SK-N-SH (cell line): ENCODE measurements around the gene FUT2. TPM values are rescaled to one million over a fixed set of nuclear protein-coding genes. Genes with fewer than 3 reads are reported as not detected.

ENCODE experiments used
- CTCF ChIA-PET: fragments of 300-600, 350-600 bp; formaldehyde crosslinking; extraction: SDS; loops from one replicate; lab custom pipeline; 2021; lab: Yijun Ruan, JAX
- POLR2A ChIA-PET: fragments of 350-600 bp; sonication (Branson Sonifier 250); formaldehyde crosslinking; extraction: SDS; loops from one replicate; lab custom pipeline; 2020; ENCODE audit warnings: antibody characterized with exemption, inconsistent platforms; lab: Yijun Ruan, JAX
- DNase-seq: peaks from one replicate; pipeline ENCODE4 v3.0.0; 2012
- H2AFZ ChIP-seq: fragments of 200-600 bp; sonication (generic); 2 replicates; pipeline ENCODE4 v1.8.1; 2016; ENCODE audit warnings: antibody characterized with exemption, mild to moderate bottlenecking, low read depth
- H3F3A ChIP-seq: fragments of 200-600 bp; sonication (generic); replicated peaks from 2 replicates; pipeline ENCODE3; 2016; ENCODE audit warnings: antibody characterized with exemption, mild to moderate bottlenecking; ENCODE audit not compliant: insufficient read depth
- H3K27ac ChIP-seq, 2 experiments: fragments of 200-500 bp in 1 of 2; fragments of 200-600 bp in 1 of 2; sonication (Bioruptor generic) in 1 of 2; sonication (generic), shearing (Covaris generic) in 1 of 2; 2 replicates each; pipeline versions ENCODE4 v1.5.1 to v1.6.1; 2014 to 2016; ENCODE audit warnings: low read depth in 2 of 2, inconsistent platforms in 1 of 2, low read length in 1 of 2, mild to moderate bottlenecking in 1 of 2, mixed read lengths in 1 of 2
- H3K27me3 ChIP-seq: fragments of 200-600 bp; sonication (generic), shearing (Covaris generic); 2 replicates; pipeline ENCODE4 v1.6.1; 2016; ENCODE audit warnings: mixed run types; ENCODE audit not compliant: insufficient read depth
- H3K36me3 ChIP-seq, 2 experiments: fragments of 200-500 bp in 1 of 2; fragments of 200-600 bp in 1 of 2; sonication (Bioruptor generic) in 1 of 2; sonication (generic) in 1 of 2; replicated peaks in 1 of 2; 2 replicates each; pipeline versions ENCODE3 to v1.5.1; 2014 to 2016; ENCODE audit warnings: low read length in 1 of 2, mild to moderate bottlenecking in 1 of 2; ENCODE audit not compliant: insufficient read depth in 2 of 2, control insufficient read depth in 1 of 2
- H3K4me1 ChIP-seq, 2 experiments: fragments of 200-500 bp in 1 of 2; fragments of 200-600 bp in 1 of 2; sonication (Bioruptor generic) in 1 of 2; sonication (generic), shearing (Covaris generic) in 1 of 2; 2 replicates each; pipeline versions ENCODE4 v1.5.1 to v1.6.1; 2014 to 2016; ENCODE audit warnings: low read depth in 1 of 2, low read length in 1 of 2, mixed run types in 1 of 2; ENCODE audit not compliant: insufficient read depth in 2 of 2, control insufficient read depth in 1 of 2
- H3K4me2 ChIP-seq: fragments of 200-600 bp; sonication (generic), shearing (Covaris generic); 2 replicates; pipeline ENCODE4 v1.6.1; 2017; ENCODE audit warnings: mixed run types
- H3K4me3 ChIP-seq, 2 experiments: fragments of 200-500 bp in 1 of 2; fragments of 200-600 bp in 1 of 2; sonication (Bioruptor generic) in 1 of 2; sonication (generic), shearing (Covaris generic) in 1 of 2; 2 replicates each; pipeline versions ENCODE4 v1.5.1 to v1.8.1; 2014 to 2016; ENCODE audit warnings: low read depth in 2 of 2, inconsistent platforms in 1 of 2, low read length in 1 of 2, mild to moderate bottlenecking in 1 of 2, mixed read lengths in 1 of 2, moderate library complexity in 1 of 2
- H3K79me2 ChIP-seq: fragments of 200-600 bp; sonication (generic); 2 replicates; pipeline ENCODE4 v1.8.1; 2017; ENCODE audit warnings: mild to moderate bottlenecking; ENCODE audit not compliant: insufficient read depth
- H3K9ac ChIP-seq: fragments of 200-600 bp; sonication (generic); 2 replicates; pipeline ENCODE4 v1.6.1; 2017; ENCODE audit warnings: mixed run types
- H3K9me2 ChIP-seq: fragments of 200-600 bp; sonication (generic); 2 replicates; pipeline ENCODE4 v1.6.1; 2017; ENCODE audit warnings: mixed run types
- H3K9me3 ChIP-seq: fragments of 200-600 bp; sonication (generic); 2 replicates; pipeline ENCODE4 v1.6.1; 2017; ENCODE audit warnings: mixed run types, mild to moderate bottlenecking, moderate library complexity
- H4K20me1 ChIP-seq: fragments of 200-600 bp; sonication (generic); 2 replicates; pipeline ENCODE4 v1.6.1; 2017; ENCODE audit warnings: mild to moderate bottlenecking, mixed run types; ENCODE audit not compliant: insufficient read depth
- CHD2 ChIP-seq: fragments of 150-350 bp; IDR thresholded peaks from 2 replicates; pipeline ENCODE4 v1.6.1; 2018; ENCODE audit warnings: low read length; ENCODE audit not compliant: partially characterized antibody
- GABPA ChIP-seq: IDR thresholded peaks from 2 replicates; pipeline ENCODE4 v1.4.0; 2012; ENCODE audit warnings: low read depth, mild to moderate bottlenecking
- GATA2 ChIP-seq: sonication (generic); formaldehyde crosslinking; IDR thresholded peaks from 2 replicates; pipeline ENCODE4 v1.5.0; 2020; ENCODE audit warnings: mild to moderate bottlenecking, missing genetic modification reagents
- IRF3 ChIP-seq: fragments of 150-350 bp; IDR thresholded peaks from 2 replicates; pipeline ENCODE4 v1.6.1; 2016; ENCODE audit warnings: mild to moderate bottlenecking, low read depth, low read length
- JUND ChIP-seq: IDR thresholded peaks from 2 replicates; pipeline ENCODE4 v1.4.0; 2012
- MXI1 ChIP-seq: IDR thresholded peaks from 2 replicates; pipeline ENCODE4 v1.6.1; 2012; ENCODE audit warnings: mild to moderate bottlenecking, low read depth, low read length, improper control_type of control experiment
- PBX3 ChIP-seq: IDR thresholded peaks from 2 replicates; pipeline ENCODE4; 2012
- RAD21 ChIP-seq: IDR thresholded peaks from 2 replicates; pipeline ENCODE4 v1.6.1; 2012; ENCODE audit warnings: mild to moderate bottlenecking, low read length
- TAF1 ChIP-seq: IDR thresholded peaks from 2 replicates; pipeline ENCODE4 v1.6.1; 2012; ENCODE audit warnings: low read depth, mild to moderate bottlenecking, low read length, moderate library complexity, borderline replicate concordance
- USF1 ChIP-seq: IDR thresholded peaks from 2 replicates; pipeline ENCODE4 v1.4.0; 2012; ENCODE audit warnings: low read depth, borderline replicate concordance
- WGBS: methylation state at CpG from one replicate; pipeline ENCODE4 v1.1.6; 2017; ENCODE audit warnings: low lambda C conversion rate; 5-methylcytosine and 5-hydroxymethylcytosine counted together
- polyA plus RNA-seq, 3 experiments: library from polyadenylated mRNA; depleted of rRNA; stranded (reverse); fragments of >200 nt; gene quantifications; 2 replicates each; pipeline ENCODE4 v1.2.3, GENCODE V29; 2012
- TF ChIP-seq, protein P1 (sequence below): IDR thresholded peaks from 2 replicates; pipeline ENCODE4 v1.4.0; 2012; ENCODE audit warnings: low read depth, borderline replicate concordance

The FUT2 gene
- polyA plus RNA-seq, 1 of the 3 experiments (the other 2 are of a cell fraction): not detected

GRCh38 chr19:48719263-48720171, 23.7 kb downstream of the FUT2 start, which contains the start of gene MAMSTR:
Gene MAMSTR (minus strand): TSS chr19:48719725. CDS start chr19:48719031, 694 bp downstream.
- H3F3A ChIP-seq: peaks cover 6% of the 10 kb centered on the region
- DNase-seq: no peak
- no peaks in the 10 kb centered on the region for H4K20me1 ChIP-seq
- peak within 1 kb of the TSS; percentile 56 for H3K4me2 ChIP-seq
- no peaks in the 10 kb centered on the region for H3K36me3 ChIP-seq
- peak within 1 kb of the TSS in 1 of 2 experiments; percentile 62; a peak in 2 of 4 replicates for H3K4me3 ChIP-seq
- H3K79me2 ChIP-seq: peaks cover 9% of the 10 kb centered on the region
- CTCF ChIA-PET: interaction anchor here (0.8 to 2.6 kb wide), 2 partner anchors 20 to 26 kb away, joined by 3 to 13 read pairs; no protein-coding TSS in a partner anchor
- 96% methylated on average over 26 of the region's 33 CpGs for WGBS
- no peaks in the 10 kb centered on the region for H3K9me2 ChIP-seq
- no peaks in the 10 kb centered on the region for H3K27me3 ChIP-seq
- TF ChIP-seq IRF3 (no peak), GABPA (no peak), CHD2 (no peak), USF1 (no peak), JUND (no peak), MXI1 (no peak), PBX3 (no peak), TAF1 (no peak), RAD21 (no peak), GATA2 (CRISPR knock-in tag) (no peak)
- TF ChIP-seq, protein P1, sequence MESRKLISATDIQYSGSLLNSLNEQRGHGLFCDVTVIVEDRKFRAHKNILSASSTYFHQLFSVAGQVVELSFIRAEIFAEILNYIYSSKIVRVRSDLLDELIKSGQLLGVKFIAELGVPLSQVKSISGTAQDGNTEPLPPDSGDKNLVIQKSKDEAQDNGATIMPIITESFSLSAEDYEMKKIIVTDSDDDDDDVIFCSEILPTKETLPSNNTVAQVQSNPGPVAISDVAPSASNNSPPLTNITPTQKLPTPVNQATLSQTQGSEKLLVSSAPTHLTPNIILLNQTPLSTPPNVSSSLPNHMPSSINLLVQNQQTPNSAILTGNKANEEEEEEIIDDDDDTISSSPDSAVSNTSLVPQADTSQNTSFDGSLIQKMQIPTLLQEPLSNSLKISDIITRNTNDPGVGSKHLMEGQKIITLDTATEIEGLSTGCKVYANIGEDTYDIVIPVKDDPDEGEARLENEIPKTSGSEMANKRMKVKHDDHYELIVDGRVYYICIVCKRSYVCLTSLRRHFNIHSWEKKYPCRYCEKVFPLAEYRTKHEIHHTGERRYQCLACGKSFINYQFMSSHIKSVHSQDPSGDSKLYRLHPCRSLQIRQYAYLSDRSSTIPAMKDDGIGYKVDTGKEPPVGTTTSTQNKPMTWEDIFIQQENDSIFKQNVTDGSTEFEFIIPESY: no peak
- H3K9ac ChIP-seq: peak within 1 kb of the TSS; percentile 84; the same call in 1 of the 2 replicates
- H2AFZ ChIP-seq: no peak within 1 kb of the TSS; the same call in 1 of the 2 replicates
- peaks cover 10 to 30% of the 10 kb centered on the region in 2 experiments; a peak in 2 of 4 replicates for H3K4me1 ChIP-seq
- H3K27ac ChIP-seq: peak within 1 kb of the TSS; percentile 87 to 88; a peak in 2 of 4 replicates
- POLR2A ChIA-PET: no interaction called here
- H3K9me3 ChIP-seq: no peaks in the 10 kb centered on the region
